DND-41 (cell line): Measurements from ENCODE around the gene TIE1.
"Not testable (repeated sequence)": the region's sequence is repeated elsewhere in the genome, so short reads cannot be mapped to it uniquely, and the experiment has no call there.

ENCODE experiments used
- EZH2 ChIP-seq: IDR thresholded peaks from 3 replicates; pipeline ENCODE4 v1.6.1; 2012; ENCODE audit warnings: borderline replicate concordance, low read depth, mild to moderate bottlenecking, moderate library complexity, low read length, inconsistent platforms; ENCODE audit not compliant: severe bottlenecking
- TF ChIP-seq, protein P1 (sequence below): IDR thresholded peaks from 2 replicates; pipeline ENCODE4 v1.5.1; 2012; ENCODE audit warnings: borderline replicate concordance, low read length, moderate library complexity, mild to moderate bottlenecking; ENCODE audit not compliant: poor library complexity, severe bottlenecking; ENCODE audit errors: extremely low read depth

DNA sequence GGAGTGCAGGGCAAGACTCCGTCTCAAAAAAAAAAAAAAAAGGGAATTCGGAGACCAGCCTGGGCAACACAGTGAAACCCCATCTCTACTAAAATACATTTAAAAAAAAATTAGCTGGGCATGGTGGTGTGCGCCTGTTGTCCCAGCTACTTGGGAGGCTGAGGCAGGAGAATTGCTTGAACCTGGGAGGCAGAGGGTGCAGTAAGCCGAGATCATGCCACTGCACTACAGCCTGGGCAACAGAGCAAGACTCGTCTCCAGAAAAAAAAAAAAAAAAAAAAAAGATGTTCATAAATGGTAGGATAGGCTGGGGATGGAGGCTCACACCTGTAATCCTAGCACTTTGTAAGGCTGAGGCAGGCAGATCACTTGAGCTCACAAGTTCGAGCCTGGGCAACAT is 69.0 kb downstream of the TIE1 start:
- TF ChIP-seq, protein P1, sequence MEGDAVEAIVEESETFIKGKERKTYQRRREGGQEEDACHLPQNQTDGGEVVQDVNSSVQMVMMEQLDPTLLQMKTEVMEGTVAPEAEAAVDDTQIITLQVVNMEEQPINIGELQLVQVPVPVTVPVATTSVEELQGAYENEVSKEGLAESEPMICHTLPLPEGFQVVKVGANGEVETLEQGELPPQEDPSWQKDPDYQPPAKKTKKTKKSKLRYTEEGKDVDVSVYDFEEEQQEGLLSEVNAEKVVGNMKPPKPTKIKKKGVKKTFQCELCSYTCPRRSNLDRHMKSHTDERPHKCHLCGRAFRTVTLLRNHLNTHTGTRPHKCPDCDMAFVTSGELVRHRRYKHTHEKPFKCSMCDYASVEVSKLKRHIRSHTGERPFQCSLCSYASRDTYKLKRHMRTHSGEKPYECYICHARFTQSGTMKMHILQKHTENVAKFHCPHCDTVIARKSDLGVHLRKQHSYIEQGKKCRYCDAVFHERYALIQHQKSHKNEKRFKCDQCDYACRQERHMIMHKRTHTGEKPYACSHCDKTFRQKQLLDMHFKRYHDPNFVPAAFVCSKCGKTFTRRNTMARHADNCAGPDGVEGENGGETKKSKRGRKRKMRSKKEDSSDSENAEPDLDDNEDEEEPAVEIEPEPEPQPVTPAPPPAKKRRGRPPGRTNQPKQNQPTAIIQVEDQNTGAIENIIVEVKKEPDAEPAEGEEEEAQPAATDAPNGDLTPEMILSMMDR: not testable (repeated sequence)
- not testable (repeated sequence) for TF ChIP-seq EZH2
